Erythroblast (primary cell): Measurements from ENCODE around the gene PPP2R1B.

Experiments
- GATA1 ChIP-seq: IDR thresholded peaks from 2 replicates; pipeline ENCODE4 v1.6.1; 2011; ENCODE audit warnings: low read depth, mild to moderate bottlenecking, control low read depth, low read length, moderate library complexity
- POLR2A ChIP-seq: IDR thresholded peaks from 2 replicates; pipeline ENCODE4 v1.6.1; 2011; ENCODE audit warnings: mild to moderate bottlenecking, low read length

- TF ChIP-seq POLR2A (no peak), GATA1 (no peak)
Measured at GRCh38 chr11:111797145-111797581, 31.0 kb upstream of the PPP2R1B start.
